ENCODE measurements around the gene KCNJ3.

DNA sequence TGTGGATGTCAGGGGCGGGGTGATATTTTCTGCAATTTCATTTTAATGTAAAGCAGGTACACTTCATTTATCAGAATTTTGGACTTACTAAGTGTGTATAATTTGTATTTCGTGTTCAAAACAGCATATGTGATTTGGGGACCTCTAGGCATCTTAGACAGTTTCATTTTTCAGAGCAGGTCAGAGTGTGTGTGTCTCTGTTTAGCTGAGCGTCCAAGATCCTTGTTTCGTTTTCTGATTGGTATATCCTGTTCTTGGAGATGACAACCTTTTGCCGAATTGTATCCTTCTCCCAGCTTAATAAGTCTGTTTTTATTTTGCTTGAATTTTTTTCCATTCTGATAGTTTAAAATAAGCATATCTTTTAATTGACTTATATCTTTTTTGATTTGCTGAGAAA lies 128.3 kb downstream of the KCNJ3 start:
- TF ChIP-seq, protein P1, sequence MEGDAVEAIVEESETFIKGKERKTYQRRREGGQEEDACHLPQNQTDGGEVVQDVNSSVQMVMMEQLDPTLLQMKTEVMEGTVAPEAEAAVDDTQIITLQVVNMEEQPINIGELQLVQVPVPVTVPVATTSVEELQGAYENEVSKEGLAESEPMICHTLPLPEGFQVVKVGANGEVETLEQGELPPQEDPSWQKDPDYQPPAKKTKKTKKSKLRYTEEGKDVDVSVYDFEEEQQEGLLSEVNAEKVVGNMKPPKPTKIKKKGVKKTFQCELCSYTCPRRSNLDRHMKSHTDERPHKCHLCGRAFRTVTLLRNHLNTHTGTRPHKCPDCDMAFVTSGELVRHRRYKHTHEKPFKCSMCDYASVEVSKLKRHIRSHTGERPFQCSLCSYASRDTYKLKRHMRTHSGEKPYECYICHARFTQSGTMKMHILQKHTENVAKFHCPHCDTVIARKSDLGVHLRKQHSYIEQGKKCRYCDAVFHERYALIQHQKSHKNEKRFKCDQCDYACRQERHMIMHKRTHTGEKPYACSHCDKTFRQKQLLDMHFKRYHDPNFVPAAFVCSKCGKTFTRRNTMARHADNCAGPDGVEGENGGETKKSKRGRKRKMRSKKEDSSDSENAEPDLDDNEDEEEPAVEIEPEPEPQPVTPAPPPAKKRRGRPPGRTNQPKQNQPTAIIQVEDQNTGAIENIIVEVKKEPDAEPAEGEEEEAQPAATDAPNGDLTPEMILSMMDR (conservative IDR thresholded peaks at IDR 0.05; ENCODE audit: low read depth, low read length) = no peak
- no peak for TF ChIP-seq EZH2 (IDR thresholded peaks at IDR 0.05; ENCODE audit: borderline replicate concordance, low read depth, low read length, poor library complexity, severe bottlenecking)

Measured in A673 (cell line).